ENCODE measurements around the gene TJP3. TPM values are rescaled to one million over a fixed set of nuclear protein-coding genes. Genes with fewer than 3 reads are reported as not detected.
A peak's percentile ranks its signal among the peaks of the same experiment; 100 is the strongest.

The TJP3 gene
- polyA plus RNA-seq, 1 donor from 2014 or later, result 0.15 TPM

- no peak overlapping the region for H3K9ac ChIP-seq (ENCODE audit: low read length)
- H3K36me3 ChIP-seq (ENCODE audit: insufficient read depth, low read length), result no peaks in the 10 kb centered on the region
- no peaks in the 10 kb centered on the region for H3K9me2 ChIP-seq (ENCODE audit: insufficient read depth, low read length)
- TF ChIP-seq TAF1 (IDR thresholded peaks at IDR 0.05; ENCODE audit: low read depth) (no peak), CTCF (IDR thresholded peaks at IDR 0.05; ENCODE audit: poor library complexity, severe bottlenecking) (peak; percentile 18)
- H3K4me2 ChIP-seq (ENCODE audit: low read length), result no peak overlapping the region
- no peaks in the 10 kb centered on the region for H3K9me3 ChIP-seq (ENCODE audit: low read length)
- H3K27me3 ChIP-seq (ENCODE audit: insufficient read depth, low read depth, low read length), result no peaks in the 10 kb centered on the region
- H3K79me2 ChIP-seq (replicated peaks; ENCODE audit: insufficient read depth, low read length), result peaks cover 8% of the 10 kb centered on the region
- no peak overlapping the region for H2AFZ ChIP-seq (ENCODE audit: low read depth, low read length)
- no peak overlapping the region for H3K27ac ChIP-seq (ENCODE audit: low read length)
- no peak overlapping the region for H3K4me3 ChIP-seq (ENCODE audit: low read length)
- no peaks in the 10 kb centered on the region for H4K20me1 ChIP-seq (ENCODE audit: insufficient read depth)
- no peaks in the 10 kb centered on the region for H3F3A ChIP-seq (ENCODE audit: insufficient read depth, low read length, poor library complexity, severe bottlenecking)
Observed at GRCh38 chr19:3692141-3693024, 15.8 kb upstream of the TJP3 start.

- H3K4me2 ChIP-seq (ENCODE audit: low read length), result no peak overlapping the region
- H3K9ac ChIP-seq (ENCODE audit: low read length), result no peak overlapping the region
- no peaks in the 10 kb centered on the region for H3K9me2 ChIP-seq (ENCODE audit: insufficient read depth, low read length)
- no peak overlapping the region for H3K4me3 ChIP-seq (ENCODE audit: low read length)
- H3F3A ChIP-seq (ENCODE audit: insufficient read depth, low read length, poor library complexity, severe bottlenecking), result no peaks in the 10 kb centered on the region
- peaks cover 14% of the 10 kb centered on the region for H3K79me2 ChIP-seq (replicated peaks; ENCODE audit: insufficient read depth, low read length)
- no peaks in the 10 kb centered on the region for H4K20me1 ChIP-seq (ENCODE audit: insufficient read depth)
- no peak overlapping the region for H2AFZ ChIP-seq (ENCODE audit: low read depth, low read length)
- no peaks in the 10 kb centered on the region for H3K9me3 ChIP-seq (ENCODE audit: low read length)
- no peak overlapping the region for H3K27ac ChIP-seq (ENCODE audit: low read length)
- no peaks in the 10 kb centered on the region for H3K27me3 ChIP-seq (ENCODE audit: insufficient read depth, low read depth, low read length)
- no peaks in the 10 kb centered on the region for H3K36me3 ChIP-seq (ENCODE audit: insufficient read depth, low read length)
- TF ChIP-seq POLR2AphosphoS5 (IDR thresholded peaks at IDR 0.05), result no peak
Observed at GRCh38 chr19:3693025-3693925, 14.9 kb upstream of the TJP3 start.

- H2AFZ ChIP-seq (ENCODE audit: low read depth, low read length), result no peak overlapping the region
- no peaks in the 10 kb centered on the region for H4K20me1 ChIP-seq (ENCODE audit: insufficient read depth)
Observed at GRCh38 chr19:3694361-3695123, 13.6 kb upstream of the TJP3 start.

More at GRCh38 chr19:3694361-3695123, 13.6 kb upstream of the TJP3 start:
- Histone ChIP-seq H3K9ac (ENCODE audit: low read length) (no peak overlapping the region), H3K27ac (ENCODE audit: low read length) (no peak overlapping the region), H3K4me3 (ENCODE audit: low read length) (no peak overlapping the region), H3K27me3 (ENCODE audit: insufficient read depth, low read depth, low read length) (no peaks in the 10 kb centered on the region), H3K9me2 (ENCODE audit: insufficient read depth, low read length) (no peaks in the 10 kb centered on the region), H3F3A (ENCODE audit: insufficient read depth, low read length, poor library complexity, severe bottlenecking) (no peaks in the 10 kb centered on the region), H3K4me2 (ENCODE audit: low read length) (no peak overlapping the region), H3K36me3 (ENCODE audit: insufficient read depth, low read length) (no peaks in the 10 kb centered on the region), H3K79me2 (replicated peaks; ENCODE audit: insufficient read depth, low read length) (peaks cover 24% of the 10 kb centered on the region), H3K9me3 (ENCODE audit: low read length) (no peaks in the 10 kb centered on the region)
- TF ChIP-seq RAD21 (conservative IDR thresholded peaks at IDR 0.05) (no peak), EP300 (conservative IDR thresholded peaks at IDR 0.05; ENCODE audit: poor library complexity, severe bottlenecking) (no peak), EZH2 (IDR thresholded peaks at IDR 0.05; ENCODE audit: borderline replicate concordance, insufficient read depth, low read length, poor library complexity, severe bottlenecking) (no peak), TAF1 (IDR thresholded peaks at IDR 0.05; ENCODE audit: low read depth) (no peak), CTCF (IDR thresholded peaks at IDR 0.05; ENCODE audit: poor library complexity, severe bottlenecking) (no peak), SMC3 (conservative IDR thresholded peaks at IDR 0.05; ENCODE audit: poor library complexity) (no peak), MXI1 (conservative IDR thresholded peaks at IDR 0.05; ENCODE audit: poor library complexity, severe bottlenecking) (no peak), POLR2AphosphoS5 (IDR thresholded peaks at IDR 0.05) (no peak), REST (IDR thresholded peaks at IDR 0.05; ENCODE audit: borderline replicate concordance) (no peak)

Measured in neural cell (in vitro differentiated cells).